COLO668 (cell line): Measurements from ENCODE around the gene USP31.

Source experiments
- DNase-seq: peaks from one replicate; lab custom pipeline; 2025; ENCODE audit not compliant: unreplicated experiment; lab: John Stamatoyannopoulos, UW

USP31 gene

DNA sequence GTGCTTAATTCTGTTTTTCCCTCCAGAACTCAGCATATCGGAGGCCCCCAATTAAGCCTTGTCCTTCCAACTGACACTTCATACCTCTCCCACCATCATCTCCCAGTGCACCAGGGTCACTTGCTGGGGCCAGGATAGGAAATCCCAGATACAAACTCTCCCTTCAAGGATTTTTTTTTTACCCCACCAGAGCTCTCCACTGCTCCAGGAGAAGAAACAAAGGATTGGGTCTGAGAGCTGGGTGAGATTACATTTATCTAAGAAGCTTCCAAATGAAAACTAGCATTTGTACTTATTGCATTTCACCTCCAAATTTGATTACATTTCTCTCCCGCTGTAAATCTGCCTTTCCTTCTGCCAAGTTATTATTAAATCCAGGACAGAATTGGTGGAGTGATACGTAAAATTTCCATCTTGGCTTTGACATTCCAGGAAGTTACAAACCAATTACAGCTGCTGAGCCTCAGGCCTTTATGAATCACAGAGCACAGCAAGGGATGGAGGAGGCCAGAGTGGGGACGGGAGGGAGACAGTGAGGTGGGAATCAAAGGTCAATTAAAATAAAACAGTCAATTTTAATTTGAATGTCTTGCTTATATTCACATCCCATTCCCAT lies 123.5 kb downstream of the USP31 start:
- peak; percentile 8 for DNase-seq

- no peak for DNase-seq
Observed at GRCh38 chr16:23024044-23024443, 125.2 kb downstream of the USP31 start.

DNA sequence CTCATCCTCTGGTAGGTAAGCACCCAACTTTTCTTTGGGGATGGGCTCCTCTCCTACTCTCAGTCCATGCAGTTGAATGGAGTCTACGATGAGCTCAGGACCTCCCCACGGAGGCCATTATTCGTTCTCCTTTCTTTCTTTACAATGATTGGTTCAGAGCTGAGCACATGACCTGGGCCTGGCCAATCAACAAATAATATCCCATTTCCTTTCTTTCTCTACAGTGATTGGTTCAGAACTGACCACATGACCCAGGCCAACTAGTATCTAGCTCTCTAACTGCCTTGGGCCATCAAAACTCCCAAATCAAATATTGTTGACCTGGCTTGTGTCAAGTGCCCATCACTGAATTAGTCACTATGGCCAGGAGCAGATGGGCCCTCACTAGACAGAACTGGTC lies 129.2 kb downstream of the USP31 start:
- DNase-seq: no peak

GRCh38 chr16:23016368-23016767 lies 132.9 kb downstream of the USP31 start:
- DNase-seq: peak; percentile 75

- DNase-seq: no peak
Observed at GRCh38 chr16:23015580-23015979, 133.7 kb downstream of the USP31 start.

DNA sequence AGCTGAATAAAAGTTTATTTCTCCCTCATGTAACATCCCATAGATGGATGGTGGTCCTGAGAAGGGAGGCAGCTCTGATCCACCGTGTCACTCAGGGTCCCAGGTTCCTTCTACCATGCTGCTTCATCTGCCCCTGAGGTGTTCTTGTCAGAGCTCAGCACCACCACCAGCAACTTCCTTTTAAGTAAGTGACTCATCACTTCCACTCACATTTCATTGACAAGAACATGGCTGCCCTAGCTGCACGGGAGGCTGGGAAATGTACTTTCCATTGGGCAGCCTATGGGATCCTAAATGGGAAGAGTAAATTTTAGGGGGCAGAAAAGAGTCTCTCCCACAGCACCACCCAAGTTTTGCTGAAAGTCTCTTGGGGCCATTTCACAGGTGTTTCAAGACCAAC lies 134.7 kb downstream of the USP31 start:
- DNase-seq: no peak
